ENCODE measurements around the gene TSFM. TPM values are rescaled to one million over a fixed set of nuclear protein-coding genes. Genes with fewer than 3 reads are reported as not detected.
A peak's percentile ranks its signal among the peaks of the same experiment; 100 is the strongest.

The TSFM gene
- total RNA-seq, 1 experiment from 2014 or later = 48.7 TPM

DNA sequence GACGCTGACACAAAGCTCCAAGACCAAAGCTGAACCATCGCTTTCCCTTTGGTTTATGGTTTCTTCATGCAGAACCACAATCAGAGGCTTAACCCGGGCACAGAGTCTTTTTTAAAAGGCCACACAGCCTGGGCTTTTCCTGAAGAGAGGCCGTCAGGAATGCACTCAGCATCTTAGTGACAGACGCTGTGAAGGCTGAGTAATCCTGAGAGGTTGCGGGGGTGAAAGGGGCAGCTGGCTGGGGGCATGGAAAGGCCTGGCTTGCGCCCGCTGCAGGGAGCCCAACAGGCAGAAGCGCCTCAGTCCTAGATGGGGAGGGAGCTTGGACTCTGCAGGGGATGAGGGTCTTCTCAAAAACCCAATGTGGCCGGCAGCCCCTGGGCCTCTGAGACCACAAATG, 50.4 kb downstream of the TSFM start:
- Mint-ChIP-seq H3K36me3 (peaks cover 10% of the 10 kb centered on the region), H3K4me3 (no peak overlapping the region), H3K9me3 (no peaks in the 10 kb centered on the region), H3K27me3 (ENCODE audit: low read depth) (no peaks in the 10 kb centered on the region), H3K4me1 (peaks cover 64% of the 10 kb centered on the region), H3K27ac (peak overlapping the region; percentile 53; the same call in 1 of the 2 replicates)
- no peak for ATAC-seq
- ChIA-PET CTCF (interaction anchor here (0.6 to 6.7 kb wide), 14 partner anchors 10 to 76 kb away, joined by 3 to 77 read pairs (median 8); partner anchors contain the start of gene CTDSP2), POLR2A (interaction anchor here (0.6 to 7.8 kb wide), 7 partner anchors 12 to 64 kb away, joined by 3 to 134 read pairs (median 4); partner anchors contain the start of gene CTDSP2)
- TF ChIP-seq CREM (CRISPR knock-in tag; IDR thresholded peaks at IDR 0.05) (no peak), ZNF416 (CRISPR knock-in tag; IDR thresholded peaks at IDR 0.05) (no peak), HMGA2 (CRISPR knock-in tag; IDR thresholded peaks at IDR 0.05) (no peak), KAT7 (CRISPR knock-in tag; IDR thresholded peaks at IDR 0.05; ENCODE audit: borderline replicate concordance) (no peak)
- DNase-seq (ENCODE audit: low spot score) = no peak

DNA sequence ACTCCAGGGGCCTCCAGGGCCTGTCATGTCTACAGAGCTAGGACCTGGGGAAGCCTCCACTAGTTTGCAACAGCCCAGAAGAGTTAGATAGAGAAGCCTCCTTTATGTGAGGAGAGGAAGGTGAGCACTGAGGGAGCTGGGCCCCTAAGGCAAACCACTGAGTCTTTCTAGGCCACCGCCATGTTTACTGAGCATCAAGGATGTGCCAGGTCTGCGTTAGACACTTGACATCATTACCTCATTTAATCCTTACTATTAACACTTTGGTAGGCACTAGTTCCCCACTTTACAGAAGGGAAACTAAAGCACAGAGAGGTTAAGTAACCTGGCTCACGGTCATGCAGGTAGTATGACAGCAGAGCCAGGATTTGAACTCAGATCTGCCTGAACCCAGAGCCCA, 51.1 kb downstream of the TSFM start:
- Mint-ChIP-seq H3K27ac (peak overlapping the region; percentile 86), H3K4me1 (peaks cover 71% of the 10 kb centered on the region), H3K27me3 (ENCODE audit: low read depth) (no peaks in the 10 kb centered on the region), H3K36me3 (peaks cover 4% of the 10 kb centered on the region), H3K9me3 (no peaks in the 10 kb centered on the region), H3K4me3 (no peak overlapping the region)
- TF ChIP-seq, protein P1, sequence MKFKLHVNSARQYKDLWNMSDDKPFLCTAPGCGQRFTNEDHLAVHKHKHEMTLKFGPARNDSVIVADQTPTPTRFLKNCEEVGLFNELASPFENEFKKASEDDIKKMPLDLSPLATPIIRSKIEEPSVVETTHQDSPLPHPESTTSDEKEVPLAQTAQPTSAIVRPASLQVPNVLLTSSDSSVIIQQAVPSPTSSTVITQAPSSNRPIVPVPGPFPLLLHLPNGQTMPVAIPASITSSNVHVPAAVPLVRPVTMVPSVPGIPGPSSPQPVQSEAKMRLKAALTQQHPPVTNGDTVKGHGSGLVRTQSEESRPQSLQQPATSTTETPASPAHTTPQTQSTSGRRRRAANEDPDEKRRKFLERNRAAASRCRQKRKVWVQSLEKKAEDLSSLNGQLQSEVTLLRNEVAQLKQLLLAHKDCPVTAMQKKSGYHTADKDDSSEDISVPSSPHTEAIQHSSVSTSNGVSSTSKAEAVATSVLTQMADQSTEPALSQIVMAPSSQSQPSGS (CRISPR knock-in tag; IDR thresholded peaks at IDR 0.05; ENCODE audit: borderline replicate concordance, low read depth) = no peak
- no peak for TF ChIP-seq NR1H2 (CRISPR knock-in tag; IDR thresholded peaks at IDR 0.05)
- TF ChIP-seq, protein P2, sequence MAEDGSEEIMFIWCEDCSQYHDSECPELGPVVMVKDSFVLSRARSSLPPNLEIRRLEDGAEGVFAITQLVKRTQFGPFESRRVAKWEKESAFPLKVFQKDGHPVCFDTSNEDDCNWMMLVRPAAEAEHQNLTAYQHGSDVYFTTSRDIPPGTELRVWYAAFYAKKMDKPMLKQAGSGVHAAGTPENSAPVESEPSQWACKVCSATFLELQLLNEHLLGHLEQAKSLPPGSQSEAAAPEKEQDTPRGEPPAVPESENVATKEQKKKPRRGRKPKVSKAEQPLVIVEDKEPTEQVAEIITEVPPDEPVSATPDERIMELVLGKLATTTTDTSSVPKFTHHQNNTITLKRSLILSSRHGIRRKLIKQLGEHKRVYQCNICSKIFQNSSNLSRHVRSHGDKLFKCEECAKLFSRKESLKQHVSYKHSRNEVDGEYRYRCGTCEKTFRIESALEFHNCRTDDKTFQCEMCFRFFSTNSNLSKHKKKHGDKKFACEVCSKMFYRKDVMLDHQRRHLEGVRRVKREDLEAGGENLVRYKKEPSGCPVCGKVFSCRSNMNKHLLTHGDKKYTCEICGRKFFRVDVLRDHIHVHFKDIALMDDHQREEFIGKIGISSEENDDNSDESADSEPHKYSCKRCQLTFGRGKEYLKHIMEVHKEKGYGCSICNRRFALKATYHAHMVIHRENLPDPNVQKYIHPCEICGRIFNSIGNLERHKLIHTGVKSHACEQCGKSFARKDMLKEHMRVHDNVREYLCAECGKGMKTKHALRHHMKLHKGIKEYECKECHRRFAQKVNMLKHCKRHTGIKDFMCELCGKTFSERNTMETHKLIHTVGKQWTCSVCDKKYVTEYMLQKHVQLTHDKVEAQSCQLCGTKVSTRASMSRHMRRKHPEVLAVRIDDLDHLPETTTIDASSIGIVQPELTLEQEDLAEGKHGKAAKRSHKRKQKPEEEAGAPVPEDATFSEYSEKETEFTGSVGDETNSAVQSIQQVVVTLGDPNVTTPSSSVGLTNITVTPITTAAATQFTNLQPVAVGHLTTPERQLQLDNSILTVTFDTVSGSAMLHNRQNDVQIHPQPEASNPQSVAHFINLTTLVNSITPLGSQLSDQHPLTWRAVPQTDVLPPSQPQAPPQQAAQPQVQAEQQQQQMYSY (CRISPR knock-in tag; IDR thresholded peaks at IDR 0.05) = no peak
- TF ChIP-seq, protein P3, sequence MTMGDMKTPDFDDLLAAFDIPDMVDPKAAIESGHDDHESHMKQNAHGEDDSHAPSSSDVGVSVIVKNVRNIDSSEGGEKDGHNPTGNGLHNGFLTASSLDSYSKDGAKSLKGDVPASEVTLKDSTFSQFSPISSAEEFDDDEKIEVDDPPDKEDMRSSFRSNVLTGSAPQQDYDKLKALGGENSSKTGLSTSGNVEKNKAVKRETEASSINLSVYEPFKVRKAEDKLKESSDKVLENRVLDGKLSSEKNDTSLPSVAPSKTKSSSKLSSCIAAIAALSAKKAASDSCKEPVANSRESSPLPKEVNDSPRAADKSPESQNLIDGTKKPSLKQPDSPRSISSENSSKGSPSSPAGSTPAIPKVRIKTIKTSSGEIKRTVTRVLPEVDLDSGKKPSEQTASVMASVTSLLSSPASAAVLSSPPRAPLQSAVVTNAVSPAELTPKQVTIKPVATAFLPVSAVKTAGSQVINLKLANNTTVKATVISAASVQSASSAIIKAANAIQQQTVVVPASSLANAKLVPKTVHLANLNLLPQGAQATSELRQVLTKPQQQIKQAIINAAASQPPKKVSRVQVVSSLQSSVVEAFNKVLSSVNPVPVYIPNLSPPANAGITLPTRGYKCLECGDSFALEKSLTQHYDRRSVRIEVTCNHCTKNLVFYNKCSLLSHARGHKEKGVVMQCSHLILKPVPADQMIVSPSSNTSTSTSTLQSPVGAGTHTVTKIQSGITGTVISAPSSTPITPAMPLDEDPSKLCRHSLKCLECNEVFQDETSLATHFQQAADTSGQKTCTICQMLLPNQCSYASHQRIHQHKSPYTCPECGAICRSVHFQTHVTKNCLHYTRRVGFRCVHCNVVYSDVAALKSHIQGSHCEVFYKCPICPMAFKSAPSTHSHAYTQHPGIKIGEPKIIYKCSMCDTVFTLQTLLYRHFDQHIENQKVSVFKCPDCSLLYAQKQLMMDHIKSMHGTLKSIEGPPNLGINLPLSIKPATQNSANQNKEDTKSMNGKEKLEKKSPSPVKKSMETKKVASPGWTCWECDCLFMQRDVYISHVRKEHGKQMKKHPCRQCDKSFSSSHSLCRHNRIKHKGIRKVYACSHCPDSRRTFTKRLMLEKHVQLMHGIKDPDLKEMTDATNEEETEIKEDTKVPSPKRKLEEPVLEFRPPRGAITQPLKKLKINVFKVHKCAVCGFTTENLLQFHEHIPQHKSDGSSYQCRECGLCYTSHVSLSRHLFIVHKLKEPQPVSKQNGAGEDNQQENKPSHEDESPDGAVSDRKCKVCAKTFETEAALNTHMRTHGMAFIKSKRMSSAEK (CRISPR knock-in tag; IDR thresholded peaks at IDR 0.05; ENCODE audit: borderline replicate concordance) = no peak
- no peak for TF ChIP-seq ZNF423 (CRISPR knock-in tag; IDR thresholded peaks at IDR 0.05)
- ChIA-PET POLR2A (interaction anchor here (1.1 to 7.8 kb wide), 3 partner anchors 12 to 63 kb away, joined by 4 to 134 read pairs (median 11); partner anchors contain the start of gene CTDSP2), CTCF (interaction anchor here (1.0 to 6.7 kb wide), 10 partner anchors 9 to 74 kb away, joined by 3 to 77 read pairs (median 10); partner anchors contain the start of gene CTDSP2)
- DNase-seq (ENCODE audit: low spot score) (no peak), ATAC-seq (no peak)

DNA sequence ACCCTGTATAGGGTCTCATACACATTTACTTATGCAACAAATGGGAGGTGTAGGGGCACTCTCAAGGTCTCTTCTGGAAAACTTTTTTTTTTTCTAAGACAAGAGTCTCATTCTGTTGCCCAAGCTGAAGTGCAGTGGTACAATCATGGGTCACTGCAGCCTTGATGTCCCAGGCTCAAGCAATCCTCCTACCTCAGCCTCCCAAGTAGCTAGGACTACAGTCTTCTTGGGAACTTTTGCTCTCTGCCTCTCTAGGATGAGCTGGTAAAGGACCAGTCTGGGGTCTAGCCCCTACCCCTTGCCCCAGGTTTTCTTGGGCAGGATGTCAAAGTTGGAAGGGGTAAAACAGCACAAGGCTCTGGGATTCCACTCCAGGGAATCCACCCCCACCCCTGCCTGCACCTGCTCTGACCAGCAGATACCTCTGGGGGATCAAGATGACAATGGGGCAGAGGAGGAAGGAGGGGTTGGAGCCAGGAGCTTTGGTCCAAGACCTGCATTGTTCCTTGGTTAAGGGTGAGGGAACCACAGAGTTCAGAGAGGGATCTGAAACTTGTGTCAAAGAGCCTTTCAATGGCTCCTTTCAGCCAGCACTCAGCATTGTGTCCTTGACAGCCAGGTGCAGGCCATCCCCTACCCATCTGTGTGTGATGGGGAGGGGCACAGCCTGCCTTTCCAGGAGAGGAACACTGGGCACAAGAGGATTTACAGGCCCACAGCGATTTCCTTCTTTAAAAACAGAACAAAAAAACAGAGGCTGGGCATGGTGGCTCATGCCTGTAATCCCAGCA, 51.7 kb downstream of the TSFM start:
- Mint-ChIP-seq H3K4me1 (peaks cover 77% of the 10 kb centered on the region), H3K4me3 (peak overlapping the region; percentile 40), H3K27ac (peak overlapping the region; percentile 86), H3K27me3 (ENCODE audit: low read depth) (no peaks in the 10 kb centered on the region), H3K9me3 (no peaks in the 10 kb centered on the region), H3K36me3 (no peaks in the 10 kb centered on the region; the same call in 1 of the 2 replicates)
- ATAC-seq (no peak), DNase-seq (ENCODE audit: low spot score) (no peak)
- CTCF ChIA-PET = interaction anchor here (1.0 to 6.7 kb wide), 8 partner anchors 12 to 71 kb away, joined by 3 to 77 read pairs (median 10); partner anchors contain the start of gene CTDSP2
- POLR2A ChIA-PET = interaction anchor here (0.6 to 7.8 kb wide), 4 partner anchors 11 to 63 kb away, joined by 3 to 134 read pairs (median 8); partner anchors contain the start of gene CTDSP2
- TF ChIP-seq, protein P4, sequence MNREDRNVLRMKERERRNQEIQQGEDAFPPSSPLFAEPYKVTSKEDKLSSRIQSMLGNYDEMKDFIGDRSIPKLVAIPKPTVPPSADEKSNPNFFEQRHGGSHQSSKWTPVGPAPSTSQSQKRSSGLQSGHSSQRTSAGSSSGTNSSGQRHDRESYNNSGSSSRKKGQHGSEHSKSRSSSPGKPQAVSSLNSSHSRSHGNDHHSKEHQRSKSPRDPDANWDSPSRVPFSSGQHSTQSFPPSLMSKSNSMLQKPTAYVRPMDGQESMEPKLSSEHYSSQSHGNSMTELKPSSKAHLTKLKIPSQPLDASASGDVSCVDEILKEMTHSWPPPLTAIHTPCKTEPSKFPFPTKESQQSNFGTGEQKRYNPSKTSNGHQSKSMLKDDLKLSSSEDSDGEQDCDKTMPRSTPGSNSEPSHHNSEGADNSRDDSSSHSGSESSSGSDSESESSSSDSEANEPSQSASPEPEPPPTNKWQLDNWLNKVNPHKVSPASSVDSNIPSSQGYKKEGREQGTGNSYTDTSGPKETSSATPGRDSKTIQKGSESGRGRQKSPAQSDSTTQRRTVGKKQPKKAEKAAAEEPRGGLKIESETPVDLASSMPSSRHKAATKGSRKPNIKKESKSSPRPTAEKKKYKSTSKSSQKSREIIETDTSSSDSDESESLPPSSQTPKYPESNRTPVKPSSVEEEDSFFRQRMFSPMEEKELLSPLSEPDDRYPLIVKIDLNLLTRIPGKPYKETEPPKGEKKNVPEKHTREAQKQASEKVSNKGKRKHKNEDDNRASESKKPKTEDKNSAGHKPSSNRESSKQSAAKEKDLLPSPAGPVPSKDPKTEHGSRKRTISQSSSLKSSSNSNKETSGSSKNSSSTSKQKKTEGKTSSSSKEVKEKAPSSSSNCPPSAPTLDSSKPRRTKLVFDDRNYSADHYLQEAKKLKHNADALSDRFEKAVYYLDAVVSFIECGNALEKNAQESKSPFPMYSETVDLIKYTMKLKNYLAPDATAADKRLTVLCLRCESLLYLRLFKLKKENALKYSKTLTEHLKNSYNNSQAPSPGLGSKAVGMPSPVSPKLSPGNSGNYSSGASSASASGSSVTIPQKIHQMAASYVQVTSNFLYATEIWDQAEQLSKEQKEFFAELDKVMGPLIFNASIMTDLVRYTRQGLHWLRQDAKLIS (CRISPR knock-in tag; IDR thresholded peaks at IDR 0.05; ENCODE audit: borderline replicate concordance) = no peak
- TF ChIP-seq ATF1 (CRISPR knock-in tag; IDR thresholded peaks at IDR 0.05) (no peak), OVOL2 (CRISPR knock-in tag; IDR thresholded peaks at IDR 0.05; ENCODE audit: borderline replicate concordance) (no peak), TP53 (CRISPR knock-in tag; IDR thresholded peaks at IDR 0.05) (no peak), JUN (CRISPR knock-in tag; IDR thresholded peaks at IDR 0.05) (no peak)
- TF ChIP-seq, protein P5, sequence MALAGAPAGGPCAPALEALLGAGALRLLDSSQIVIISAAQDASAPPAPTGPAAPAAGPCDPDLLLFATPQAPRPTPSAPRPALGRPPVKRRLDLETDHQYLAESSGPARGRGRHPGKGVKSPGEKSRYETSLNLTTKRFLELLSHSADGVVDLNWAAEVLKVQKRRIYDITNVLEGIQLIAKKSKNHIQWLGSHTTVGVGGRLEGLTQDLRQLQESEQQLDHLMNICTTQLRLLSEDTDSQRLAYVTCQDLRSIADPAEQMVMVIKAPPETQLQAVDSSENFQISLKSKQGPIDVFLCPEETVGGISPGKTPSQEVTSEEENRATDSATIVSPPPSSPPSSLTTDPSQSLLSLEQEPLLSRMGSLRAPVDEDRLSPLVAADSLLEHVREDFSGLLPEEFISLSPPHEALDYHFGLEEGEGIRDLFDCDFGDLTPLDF (CRISPR knock-in tag; IDR thresholded peaks at IDR 0.05) = no peak
